Raji (cell line): ENCODE data around the gene AMIGO2.

Experiments used
- POLR2A ChIP-seq: IDR thresholded peaks from 2 replicates; pipeline ENCODE4 v1.6.1; 2011; ENCODE audit warnings: low read depth, low read length, control low read depth; ENCODE audit not compliant: insufficient read depth

AMIGO2 gene

GRCh38 chr12:47079468-47079980 lies at the start of gene AMIGO2, which contains the start of gene PCED1B:
Gene AMIGO2 (minus strand): TSS chr12:47079959. CDS start chr12:47079002, 957 bp downstream.
Gene PCED1B (plus strand): TSS chr12:47079621. CDS start chr12:47235064, 155,443 bp downstream.
- TF ChIP-seq POLR2A, result no peak

- no peak for TF ChIP-seq POLR2A
These were observed 46.5 kb upstream of the AMIGO2 start for GRCh38 chr12:47126246-47126645.

GRCh38 chr12:47124451-47124850 lies 44.7 kb upstream of the AMIGO2 start:
- TF ChIP-seq POLR2A, result no peak

- no peak for TF ChIP-seq POLR2A
These were observed 44.0 kb upstream of the AMIGO2 start for GRCh38 chr12:47123730-47124129.

GRCh38 chr12:47122602-47123001 lies 42.8 kb upstream of the AMIGO2 start:
- no peak for TF ChIP-seq POLR2A

- TF ChIP-seq POLR2A, result no peak
These were observed 41.4 kb upstream of the AMIGO2 start for GRCh38 chr12:47121146-47121545.

- TF ChIP-seq POLR2A, result no peak
These were observed 41.0 kb upstream of the AMIGO2 start for GRCh38 chr12:47120736-47121135.

- TF ChIP-seq POLR2A, result no peak
These were observed 34.7 kb upstream of the AMIGO2 start for GRCh38 chr12:47114481-47114892.

GRCh38 chr12:47112679-47113078 lies 32.9 kb upstream of the AMIGO2 start:
- no peak for TF ChIP-seq POLR2A

- TF ChIP-seq POLR2A, result no peak
These were observed 32.1 kb upstream of the AMIGO2 start for GRCh38 chr12:47111854-47112253.

- TF ChIP-seq POLR2A, result no peak
These were observed 31.6 kb upstream of the AMIGO2 start for GRCh38 chr12:47111392-47111778.

GRCh38 chr12:47110718-47111391 lies 31.1 kb upstream of the AMIGO2 start:
- TF ChIP-seq POLR2A, result no peak

- no peak for TF ChIP-seq POLR2A
These were observed 30.3 kb upstream of the AMIGO2 start for GRCh38 chr12:47110011-47110541.

GRCh38 chr12:47107926-47108325 lies 28.2 kb upstream of the AMIGO2 start:
- TF ChIP-seq POLR2A, result no peak

GRCh38 chr12:47107446-47107845 lies 27.7 kb upstream of the AMIGO2 start:
- no peak for TF ChIP-seq POLR2A

GRCh38 chr12:47105914-47106674 lies 26.3 kb upstream of the AMIGO2 start:
- no peak for TF ChIP-seq POLR2A
